AG04449 (cell line): Measurements from ENCODE around the gene SUCLG2.
A peak's percentile ranks its signal among the peaks of the same experiment; 100 is the strongest.

Source experiments
- CTCF ChIA-PET: fragments of 350-600 bp; formaldehyde crosslinking; extraction: SDS; loops from one replicate; lab custom pipeline; 2021; ENCODE audit warnings: antibody characterized with exemption; lab: Yijun Ruan, JAX
- POLR2A ChIA-PET: fragments of 400-600, 350-600 bp; formaldehyde crosslinking; extraction: SDS; loops from one replicate; lab custom pipeline; 2020; ENCODE audit warnings: antibody characterized with exemption, inconsistent platforms; lab: Yijun Ruan, JAX
- DNase-seq: peaks from one replicate; pipeline ENCODE4 v3.0.0-alpha.2; 2010; ENCODE audit warnings: low read depth, low spot score
- H3K4me3 ChIP-seq: 2 replicates; pipeline ENCODE4 v1.5.1; 2011; ENCODE audit warnings: low read depth, mild to moderate bottlenecking, control low read depth, low read length
- CTCF ChIP-seq: IDR thresholded peaks from one replicate; pipeline ENCODE4 v1.5.1; 2011; ENCODE audit warnings: mild to moderate bottlenecking, moderate library complexity, low read length, control low read depth, inconsistent platforms; ENCODE audit not compliant: insufficient read depth; ENCODE audit errors: missing control alignments

Gene SUCLG2

DNA sequence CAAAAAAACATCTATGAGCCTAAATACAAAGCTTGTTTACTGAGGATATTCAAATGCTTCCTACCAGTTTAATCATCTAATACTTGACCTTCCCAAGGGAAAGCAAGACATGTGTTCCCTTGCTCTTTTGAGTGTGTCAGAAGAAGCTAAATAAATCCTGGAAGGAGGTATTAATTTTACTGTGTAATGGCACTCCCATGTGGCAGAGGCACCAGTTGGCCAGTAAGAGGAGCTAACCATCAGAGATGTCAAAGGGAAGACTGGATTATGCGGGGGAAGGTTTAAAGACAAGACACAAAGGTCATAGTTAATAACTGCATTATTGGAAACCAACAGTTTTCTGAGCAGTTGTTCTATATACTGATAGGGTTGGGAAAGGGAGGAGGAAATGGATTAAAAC lies 125.1 kb downstream of the SUCLG2 start:
- H3K4me3 ChIP-seq: no peak overlapping the region

GRCh38 chr3:67526246-67526645 lies 128.2 kb downstream of the SUCLG2 start:
- H3K4me3 ChIP-seq: no peak overlapping the region
- CTCF ChIA-PET: no interaction called here
- DNase-seq: peak; percentile 83
- POLR2A ChIA-PET: no interaction called here
- no peak for TF ChIP-seq CTCF

More for the DNA sequence above, 125.1 kb downstream of the SUCLG2 start:
- ChIA-PET POLR2A (no interaction called here), CTCF (interaction anchor here (1.0 kb wide), 1 partner anchor 9 kb away, joined by 3 read pairs; no protein-coding TSS in a partner anchor)
- DNase-seq: no peak
- no peak for TF ChIP-seq CTCF

GRCh38 chr3:67524046-67524445 lies 130.4 kb downstream of the SUCLG2 start:
- ChIA-PET POLR2A (no interaction called here), CTCF (no interaction called here)
- no peak overlapping the region for H3K4me3 ChIP-seq
- DNase-seq: peak; percentile 10
- no peak for TF ChIP-seq CTCF

DNA sequence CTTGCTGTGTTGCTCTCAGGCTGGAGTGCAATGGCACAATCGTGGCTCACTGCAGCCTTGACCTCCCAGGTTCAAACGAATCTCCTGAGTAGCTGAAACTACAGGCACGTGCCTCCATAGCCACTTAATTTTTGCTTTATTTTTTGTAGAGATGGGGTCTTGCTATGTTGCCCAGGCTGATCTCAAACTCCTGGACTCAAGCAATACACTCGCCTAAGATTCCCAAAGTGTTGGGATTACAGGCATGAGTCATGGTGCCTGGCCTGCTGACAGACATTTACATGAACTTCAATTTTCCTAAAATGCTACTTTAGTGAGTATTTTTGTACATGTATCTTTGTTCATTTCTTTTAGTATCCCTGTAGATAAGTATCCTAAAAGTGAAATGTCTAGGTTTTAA lies 132.3 kb downstream of the SUCLG2 start:
- no peak for TF ChIP-seq CTCF
- no peak for DNase-seq
- POLR2A ChIA-PET: no interaction called here

DNA sequence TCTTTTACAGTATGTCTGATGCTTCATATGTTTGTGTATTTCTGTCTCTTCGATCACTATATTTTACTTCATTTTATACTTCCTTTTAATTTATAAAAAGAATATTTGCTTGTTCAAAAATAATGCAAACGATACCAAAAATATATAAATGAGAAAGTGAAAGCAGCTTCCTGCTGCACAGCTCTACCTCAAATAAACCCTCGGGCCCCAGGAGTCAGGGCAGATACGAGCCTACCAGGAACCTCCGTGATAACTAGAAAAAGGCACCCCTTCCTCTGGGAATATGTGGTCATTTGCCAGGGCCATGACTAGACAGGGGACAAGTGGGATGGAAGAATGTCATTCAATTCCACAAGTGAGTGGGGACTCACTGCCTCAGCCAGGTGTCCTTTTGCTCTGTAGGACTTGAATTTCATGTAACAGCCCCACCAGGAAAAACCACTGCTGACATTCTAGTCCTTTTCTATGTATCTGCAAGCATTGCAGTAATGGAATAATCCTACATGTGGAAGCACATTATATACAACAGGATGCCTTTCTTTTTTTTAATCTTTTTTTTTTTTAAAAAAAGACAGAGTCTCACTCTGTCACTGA lies 133.3 kb downstream of the SUCLG2 start:
- TF ChIP-seq CTCF: no peak
- ChIA-PET CTCF (no interaction called here), POLR2A (no interaction called here)
- no peak for DNase-seq
- H3K4me3 ChIP-seq: no peak overlapping the region

More for the DNA sequence above, 132.3 kb downstream of the SUCLG2 start:
- CTCF ChIA-PET: no interaction called here
- H3K4me3 ChIP-seq: no peak overlapping the region

DNA sequence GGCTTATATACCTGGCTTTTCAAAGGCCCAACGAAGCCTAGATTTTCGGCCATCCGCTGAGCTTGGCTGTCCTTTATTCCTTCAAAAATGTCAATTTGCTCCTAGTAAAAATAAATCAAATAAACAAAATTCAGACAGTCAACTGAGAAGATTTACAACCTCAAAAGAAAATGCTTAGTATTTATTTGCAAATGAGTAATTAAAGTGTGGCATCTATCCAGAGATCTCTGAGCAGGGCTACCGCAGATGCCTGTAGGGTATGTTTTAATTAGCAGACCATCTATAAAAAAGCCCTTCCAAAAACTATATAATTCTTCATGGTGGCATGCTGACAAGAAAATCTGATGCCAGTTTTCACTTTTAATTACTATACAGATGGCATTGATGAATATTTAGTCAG lies 136.2 kb downstream of the SUCLG2 start:
- no peak for DNase-seq
- POLR2A ChIA-PET: no interaction called here
- no peak overlapping the region for H3K4me3 ChIP-seq
- CTCF ChIA-PET: interaction anchor here (1.0 kb wide), 1 partner anchor 26 kb away, joined by 3 read pairs; no protein-coding TSS in a partner anchor
- TF ChIP-seq CTCF: no peak
